ENCODE results near the gene RNASEH1.

Gene RNASEH1

GRCh38 chr2:3535794-3536681 lies 22.1 kb downstream of the RNASEH1 start:
- H3K9me2 ChIP-seq (replicated peaks; ENCODE audit: control insufficient read depth, low read length), result no peaks in the 10 kb centered on the region
- H3K36me3 ChIP-seq (ENCODE audit: control insufficient read depth, low read length), result peaks cover 35% of the 10 kb centered on the region
- no peak overlapping the region for H3K27ac ChIP-seq (ENCODE audit: low read depth, low read length)
- H3K79me2 ChIP-seq (ENCODE audit: control insufficient read depth, low read length), result no peaks in the 10 kb centered on the region
- no peaks in the 10 kb centered on the region for H4K20me1 ChIP-seq (ENCODE audit: control insufficient read depth, insufficient read depth, low read depth, low read length)
- no peak overlapping the region for H3K4me3 ChIP-seq (ENCODE audit: low read length)
- TF ChIP-seq CTCF (IDR thresholded peaks at IDR 0.05; ENCODE audit: low read depth, low read length, poor library complexity, severe bottlenecking) (no peak), EZH2phosphoT487 (IDR thresholded peaks at IDR 0.05; ENCODE audit: borderline replicate concordance, low read length) (no peak)
- H3F3A ChIP-seq (ENCODE audit: control insufficient read depth, insufficient read depth), result peaks cover 12% of the 10 kb centered on the region; the same call in 1 of the 2 replicates
- peaks cover 13% of the 10 kb centered on the region; the same call in 1 of the 2 replicates for H3K9me3 ChIP-seq (ENCODE audit: control insufficient read depth, insufficient read depth, low read length)
- peaks cover 8% of the 10 kb centered on the region; the same call in 1 of the 2 replicates for H3K4me1 ChIP-seq (ENCODE audit: control insufficient read depth, low read length)
- H3K27me3 ChIP-seq (ENCODE audit: control insufficient read depth, low read length), result no peaks in the 10 kb centered on the region
- no peak overlapping the region for H3K4me2 ChIP-seq (ENCODE audit: low read length)

GRCh38 chr2:3535467-3535793 lies 22.7 kb downstream of the RNASEH1 start:
- H3K4me2 ChIP-seq (ENCODE audit: low read length), result no peak overlapping the region
- no peak overlapping the region for H3K4me3 ChIP-seq (ENCODE audit: low read length)
- no peak overlapping the region for H3K27ac ChIP-seq (ENCODE audit: low read depth, low read length)
- no peaks in the 10 kb centered on the region for H3K9me2 ChIP-seq (replicated peaks; ENCODE audit: control insufficient read depth, low read length)
- H3K4me1 ChIP-seq (ENCODE audit: control insufficient read depth, low read length), result peaks cover 8% of the 10 kb centered on the region; the same call in 1 of the 2 replicates
- H3K79me2 ChIP-seq (ENCODE audit: control insufficient read depth, low read length), result no peaks in the 10 kb centered on the region
- no peaks in the 10 kb centered on the region for H3K27me3 ChIP-seq (ENCODE audit: control insufficient read depth, low read length)
- peaks cover 13% of the 10 kb centered on the region; the same call in 1 of the 2 replicates for H3K9me3 ChIP-seq (ENCODE audit: control insufficient read depth, insufficient read depth, low read length)
- peaks cover 12% of the 10 kb centered on the region; the same call in 1 of the 2 replicates for H3F3A ChIP-seq (ENCODE audit: control insufficient read depth, insufficient read depth)
- no peaks in the 10 kb centered on the region for H4K20me1 ChIP-seq (ENCODE audit: control insufficient read depth, insufficient read depth, low read depth, low read length)
- TF ChIP-seq EZH2phosphoT487 (IDR thresholded peaks at IDR 0.05; ENCODE audit: borderline replicate concordance, low read length), result no peak
- TF ChIP-seq CTCF (IDR thresholded peaks at IDR 0.05; ENCODE audit: low read depth, low read length, poor library complexity, severe bottlenecking), result no peak
- peaks cover 31% of the 10 kb centered on the region for H3K36me3 ChIP-seq (ENCODE audit: control insufficient read depth, low read length)

- Histone ChIP-seq H3K9me3 (ENCODE audit: control insufficient read depth, insufficient read depth, low read length) (peaks cover 13% of the 10 kb centered on the region; the same call in 1 of the 2 replicates), H3K4me1 (ENCODE audit: control insufficient read depth, low read length) (peaks cover 8% of the 10 kb centered on the region; the same call in 1 of the 2 replicates), H3K4me2 (ENCODE audit: low read length) (no peak overlapping the region), H3K4me3 (ENCODE audit: low read length) (no peak overlapping the region), H3K9me2 (replicated peaks; ENCODE audit: control insufficient read depth, low read length) (no peaks in the 10 kb centered on the region), H3K79me2 (ENCODE audit: control insufficient read depth, low read length) (no peaks in the 10 kb centered on the region), H3K27ac (ENCODE audit: low read depth, low read length) (no peak overlapping the region), H3F3A (ENCODE audit: control insufficient read depth, insufficient read depth) (peaks cover 5% of the 10 kb centered on the region; the same call in 1 of the 2 replicates), H3K27me3 (ENCODE audit: control insufficient read depth, low read length) (no peaks in the 10 kb centered on the region), H3K36me3 (ENCODE audit: control insufficient read depth, low read length) (peaks cover 22% of the 10 kb centered on the region), H4K20me1 (ENCODE audit: control insufficient read depth, insufficient read depth, low read depth, low read length) (no peaks in the 10 kb centered on the region)
- no peak for TF ChIP-seq EZH2phosphoT487 (IDR thresholded peaks at IDR 0.05; ENCODE audit: borderline replicate concordance, low read length)
Measured at GRCh38 chr2:3534251-3534814, 23.8 kb downstream of the RNASEH1 start.

Data from DOHH2 (cell line).